Thymus (tissue), 11 donors: ENCODE data around the gene NCOA7. TPM values are rescaled to one million over a fixed set of nuclear protein-coding genes. Genes with fewer than 3 reads are reported as not detected.

Experiments used
- DNase-seq, 9 donors: peaks; one replicate each; pipeline ENCODE4 v3.0.0-alpha.2; 2013; ENCODE audit warnings: low spot score in 9 of 9, low read depth in 6 of 9, missing footprints in 1 of 9
- H3K27ac ChIP-seq, 2 donors: one replicate each; pipeline ENCODE4 v1.5.1; 2013; ENCODE audit warnings: control low read depth in 1 of 2, low read depth in 1 of 2, low read length in 1 of 2, mild to moderate bottlenecking in 1 of 2, moderate library complexity in 1 of 2
- H3K27me3 ChIP-seq, 2 donors: one replicate each; pipeline ENCODE4 v1.5.1; 2013; ENCODE audit warnings: low read length in 1 of 2; ENCODE audit not compliant: control insufficient read depth in 2 of 2, insufficient read depth in 1 of 2
- H3K36me3 ChIP-seq, 2 donors: one replicate each; pipeline ENCODE4 v1.5.1; 2013; ENCODE audit warnings: low read length in 1 of 2, mild to moderate bottlenecking in 1 of 2, moderate library complexity in 1 of 2; ENCODE audit not compliant: control insufficient read depth in 2 of 2, insufficient read depth in 2 of 2
- H3K4me1 ChIP-seq, 2 donors: one replicate each; pipeline ENCODE4 v1.5.1; 2013; ENCODE audit warnings: low read length in 2 of 2; ENCODE audit not compliant: control insufficient read depth in 2 of 2, insufficient read depth in 2 of 2
- H3K4me3 ChIP-seq, 2 donors: one replicate each; pipeline ENCODE4 v1.5.1; 2013; ENCODE audit warnings: low read length in 2 of 2, control low read depth in 1 of 2, mild to moderate bottlenecking in 1 of 2
- H3K9me3 ChIP-seq, 2 donors: one replicate each; pipeline ENCODE4 v1.5.1; 2013; ENCODE audit warnings: low read length in 1 of 2, mild to moderate bottlenecking in 1 of 2; ENCODE audit not compliant: control insufficient read depth in 2 of 2, insufficient read depth in 1 of 2
- WGBS: extraction: QIAGEN DNeasy Blood & Tissue Kit; methylation state at CpG from one replicate; pipeline ENCODE4 v1.1.7; 2013; 5-methylcytosine and 5-hydroxymethylcytosine counted together
- polyA plus RNA-seq: library from polyadenylated mRNA; stranded (reverse); fragments of 200-250 nt; gene quantifications from one replicate; pipeline ENCODE4 v1.2.3, GENCODE V29; 2013
- total RNA-seq: library from RNA; stranded (reverse); fragments of 120-200 nt; gene quantifications from one replicate; pipeline ENCODE4 v1.2.4, GENCODE V29; 2013
- donor health status: healthy.

Gene NCOA7
- total and polyA plus RNA-seq, 2 donors = 8.4 to 15.8 TPM

DNA sequence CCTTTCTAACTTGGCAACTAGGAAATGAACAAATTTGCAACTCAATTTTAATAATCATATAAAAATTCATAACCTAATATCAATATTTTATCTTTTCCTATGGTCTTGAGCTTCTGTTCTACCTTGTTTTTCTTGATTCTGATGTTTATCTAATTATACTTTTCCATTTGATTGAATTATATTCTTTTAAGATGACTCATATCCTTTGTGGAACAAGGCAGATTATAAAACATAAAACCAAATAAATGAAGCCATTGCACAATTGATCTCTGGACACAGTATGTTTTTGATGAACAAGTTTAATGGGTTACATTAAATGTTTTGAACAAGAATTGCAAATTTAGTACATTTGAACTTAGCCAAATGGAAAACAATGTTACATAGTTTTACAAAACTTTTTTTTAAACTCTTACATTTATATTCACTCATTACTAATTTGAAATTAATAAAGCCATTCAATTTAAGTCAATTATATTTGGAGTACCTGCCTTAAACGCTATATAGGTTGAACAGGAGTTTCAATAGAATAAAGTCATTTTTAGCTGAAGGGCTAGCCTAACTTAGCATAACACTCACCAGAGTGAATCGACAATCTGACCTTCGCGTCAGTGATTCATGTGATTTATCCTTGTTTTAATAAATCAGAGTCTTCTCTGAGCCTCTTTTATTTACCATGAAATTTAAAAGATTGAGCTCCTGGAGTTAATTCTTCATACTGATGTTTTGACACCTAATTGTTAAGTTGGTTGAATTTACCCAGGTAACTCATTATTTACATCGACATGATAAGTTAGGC lies 3.8 kb downstream of the NCOA7 start:
- WGBS = 97% methylated on average over 5 of the region's 5 CpGs
- no peak overlapping the region for H3K27ac ChIP-seq
- H3K4me3 ChIP-seq = no peak overlapping the region
- H3K9me3 ChIP-seq = no peaks in the 10 kb centered on the region
- H3K4me1 ChIP-seq = peaks cover 8 to 13% of the 10 kb centered on the region in 2 donors
- no peak for DNase-seq
- no peaks in the 10 kb centered on the region for H3K27me3 ChIP-seq
- no peaks in the 10 kb centered on the region for H3K36me3 ChIP-seq

- Histone ChIP-seq H3K36me3 (no peaks in the 10 kb centered on the region), H3K9me3 (no peaks in the 10 kb centered on the region), H3K27ac (no peak overlapping the region), H3K4me1 (peaks cover 2 to 6% of the 10 kb centered on the region in 2 donors), H3K4me3 (no peak overlapping the region), H3K27me3 (no peaks in the 10 kb centered on the region)
- DNase-seq = no peak
- 97% methylated on average over 1 of the region's 1 CpG for WGBS
Measured at GRCh38 chr6:125795301-125795700, 4.5 kb downstream of the NCOA7 start.

- Histone ChIP-seq H3K4me1 (peaks cover 0 to 3% of the 10 kb centered on the region in 2 donors), H3K36me3 (no peaks in the 10 kb centered on the region), H3K4me3 (no peak overlapping the region), H3K27me3 (no peaks in the 10 kb centered on the region), H3K27ac (no peak overlapping the region), H3K9me3 (no peaks in the 10 kb centered on the region)
- peak in 2 of 9 donors; percentile 10 to 38 for DNase-seq
- WGBS = 65% methylated on average over 3 of the region's 3 CpGs
Measured at GRCh38 chr6:125797120-125797885, 6.5 kb downstream of the NCOA7 start.

- Histone ChIP-seq H3K27me3 (no peaks in the 10 kb centered on the region), H3K4me1 (peaks cover 0 to 3% of the 10 kb centered on the region in 2 donors), H3K9me3 (no peaks in the 10 kb centered on the region), H3K27ac (no peak overlapping the region), H3K36me3 (no peaks in the 10 kb centered on the region), H3K4me3 (no peak overlapping the region)
- DNase-seq = no peak
- 77% methylated on average over 3 of the region's 3 CpGs for WGBS
Measured at GRCh38 chr6:125797886-125798444, 7.2 kb downstream of the NCOA7 start.

DNA sequence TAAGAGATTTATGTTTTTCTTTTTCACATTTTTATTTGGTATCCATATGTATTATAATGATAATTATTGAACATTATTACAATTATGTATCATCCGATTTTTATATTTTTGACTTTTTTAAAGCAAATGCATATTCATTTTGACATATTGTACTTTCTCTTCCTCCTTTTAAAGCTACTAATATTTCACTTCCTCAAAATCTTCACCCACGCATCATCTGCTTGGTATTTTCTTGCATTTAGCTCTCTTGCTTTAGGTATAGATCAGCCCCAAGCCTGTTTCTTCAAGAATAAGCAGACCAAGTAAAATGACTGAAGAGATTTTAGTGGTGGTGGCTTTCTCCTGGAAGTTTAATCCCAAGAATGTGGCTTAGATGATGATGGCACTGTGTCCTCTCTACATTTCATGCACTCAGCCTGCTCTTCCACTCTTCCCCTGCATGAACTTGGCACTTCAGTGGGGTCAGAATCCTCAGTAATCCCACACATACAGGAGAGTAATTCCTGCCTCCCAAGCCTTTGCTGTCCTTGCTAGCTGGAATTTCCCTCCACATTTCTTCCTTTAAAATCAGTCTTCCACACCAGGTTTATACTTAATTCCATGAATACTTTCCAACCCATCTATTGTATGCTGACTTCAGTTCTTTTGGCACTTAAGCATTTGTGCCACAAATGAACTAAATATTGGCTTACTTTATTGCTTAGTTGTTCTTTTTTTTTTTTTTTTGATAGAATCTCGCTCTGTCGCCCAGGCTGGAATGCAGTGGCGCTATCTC lies 8.2 kb downstream of the NCOA7 start:
- Histone ChIP-seq H3K9me3 (no peaks in the 10 kb centered on the region), H3K36me3 (no peaks in the 10 kb centered on the region), H3K4me1 (peaks cover 0 to 3% of the 10 kb centered on the region in 2 donors), H3K27ac (peak overlapping the region in 1 of 2 donors; percentile 48), H3K4me3 (no peak overlapping the region), H3K27me3 (no peaks in the 10 kb centered on the region)
- 80% methylated on average over 5 of the region's 5 CpGs for WGBS
- DNase-seq = no peak

- WGBS = 95% methylated on average over 2 of the region's 2 CpGs
- Histone ChIP-seq H3K27me3 (no peaks in the 10 kb centered on the region), H3K9me3 (no peaks in the 10 kb centered on the region), H3K27ac (no peak overlapping the region), H3K4me3 (no peak overlapping the region), H3K36me3 (no peaks in the 10 kb centered on the region), H3K4me1 (peaks cover 0 to 3% of the 10 kb centered on the region in 2 donors)
- no peak for DNase-seq
Measured at GRCh38 chr6:125802383-125802782, 11.6 kb downstream of the NCOA7 start.

GRCh38 chr6:125802943-125803377 lies 12.2 kb downstream of the NCOA7 start:
- no peaks in the 10 kb centered on the region for H3K36me3 ChIP-seq
- WGBS = 8% methylated on average over 4 of the region's 4 CpGs
- no peaks in the 10 kb centered on the region for H3K9me3 ChIP-seq
- H3K4me3 ChIP-seq = no peak overlapping the region
- H3K27ac ChIP-seq = peak overlapping the region in 1 of 2 donors; percentile 32
- DNase-seq = peak in 1 of 9 donors; percentile 26
- no peaks in the 10 kb centered on the region for H3K4me1 ChIP-seq
- no peaks in the 10 kb centered on the region for H3K27me3 ChIP-seq

GRCh38 chr6:125804264-125804663 lies 13.5 kb downstream of the NCOA7 start:
- no peaks in the 10 kb centered on the region for H3K4me1 ChIP-seq
- DNase-seq = no peak

More at GRCh38 chr6:125804264-125804663, 13.5 kb downstream of the NCOA7 start:
- H3K4me3 ChIP-seq = no peak overlapping the region
- H3K27ac ChIP-seq = no peak overlapping the region
- H3K27me3 ChIP-seq = no peaks in the 10 kb centered on the region
- H3K9me3 ChIP-seq = no peaks in the 10 kb centered on the region
- no peaks in the 10 kb centered on the region for H3K36me3 ChIP-seq
